ENCODE measurements around the gene RAD51AP1. TPM values are rescaled to one million over a fixed set of nuclear protein-coding genes. Genes with fewer than 3 reads are reported as not detected.

The RAD51AP1 gene
- total RNA-seq, 1 donor from 2014 or later, result 0.84 TPM

- TF ChIP-seq, protein P1, sequence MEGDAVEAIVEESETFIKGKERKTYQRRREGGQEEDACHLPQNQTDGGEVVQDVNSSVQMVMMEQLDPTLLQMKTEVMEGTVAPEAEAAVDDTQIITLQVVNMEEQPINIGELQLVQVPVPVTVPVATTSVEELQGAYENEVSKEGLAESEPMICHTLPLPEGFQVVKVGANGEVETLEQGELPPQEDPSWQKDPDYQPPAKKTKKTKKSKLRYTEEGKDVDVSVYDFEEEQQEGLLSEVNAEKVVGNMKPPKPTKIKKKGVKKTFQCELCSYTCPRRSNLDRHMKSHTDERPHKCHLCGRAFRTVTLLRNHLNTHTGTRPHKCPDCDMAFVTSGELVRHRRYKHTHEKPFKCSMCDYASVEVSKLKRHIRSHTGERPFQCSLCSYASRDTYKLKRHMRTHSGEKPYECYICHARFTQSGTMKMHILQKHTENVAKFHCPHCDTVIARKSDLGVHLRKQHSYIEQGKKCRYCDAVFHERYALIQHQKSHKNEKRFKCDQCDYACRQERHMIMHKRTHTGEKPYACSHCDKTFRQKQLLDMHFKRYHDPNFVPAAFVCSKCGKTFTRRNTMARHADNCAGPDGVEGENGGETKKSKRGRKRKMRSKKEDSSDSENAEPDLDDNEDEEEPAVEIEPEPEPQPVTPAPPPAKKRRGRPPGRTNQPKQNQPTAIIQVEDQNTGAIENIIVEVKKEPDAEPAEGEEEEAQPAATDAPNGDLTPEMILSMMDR (IDR thresholded peaks at IDR 0.05), result no peak
- peaks cover 8% of the 10 kb centered on the region for H3K36me3 ChIP-seq
- H3K27me3 ChIP-seq, result no peaks in the 10 kb centered on the region
- intact Hi-C loops (cut with DNase I), result no loop called here
- DNase-seq (no peak), ATAC-seq (no peak)
- peaks cover 16% of the 10 kb centered on the region for H3K4me1 ChIP-seq
- no peak overlapping the region for H3K27ac ChIP-seq
- H3K4me3 ChIP-seq, result peak overlapping the region; percentile 68
- H3K9me3 ChIP-seq, result no peaks in the 10 kb centered on the region
Observed at GRCh38 chr12:4539167-4539870, 629 bp downstream of the RAD51AP1 start.

DNA sequence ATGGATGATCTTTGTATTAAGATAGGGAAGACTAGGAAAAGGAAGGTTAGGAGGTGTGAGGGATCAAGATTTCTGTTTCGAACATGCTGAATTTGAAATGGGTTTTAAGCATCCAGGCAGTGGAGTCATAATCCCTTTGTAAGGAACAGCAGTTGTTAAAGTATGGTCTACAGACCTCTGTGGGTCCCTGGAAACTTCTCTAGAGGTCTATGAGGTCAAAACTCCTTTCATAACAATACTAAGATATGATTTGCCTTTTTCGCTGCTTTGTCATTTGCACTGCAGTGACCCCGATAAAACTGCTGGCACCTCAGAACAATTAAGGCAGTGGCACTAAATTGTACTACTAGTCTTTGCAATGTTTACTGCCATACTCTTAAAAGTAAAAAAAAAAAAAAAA, 1.5 kb downstream of the RAD51AP1 start:
- H3K4me1 ChIP-seq, result peaks cover 16% of the 10 kb centered on the region
- TF ChIP-seq, protein P1 (IDR thresholded peaks at IDR 0.05), result no peak
- no peak for DNase-seq
- intact Hi-C loops (cut with DNase I), result no loop called here
- H3K4me3 ChIP-seq, result no peak overlapping the region
- H3K36me3 ChIP-seq, result peaks cover 2% of the 10 kb centered on the region
- H3K27ac ChIP-seq, result no peak overlapping the region
- H3K9me3 ChIP-seq, result no peaks in the 10 kb centered on the region
- ATAC-seq, result no peak
- H3K27me3 ChIP-seq, result no peaks in the 10 kb centered on the region

DNA sequence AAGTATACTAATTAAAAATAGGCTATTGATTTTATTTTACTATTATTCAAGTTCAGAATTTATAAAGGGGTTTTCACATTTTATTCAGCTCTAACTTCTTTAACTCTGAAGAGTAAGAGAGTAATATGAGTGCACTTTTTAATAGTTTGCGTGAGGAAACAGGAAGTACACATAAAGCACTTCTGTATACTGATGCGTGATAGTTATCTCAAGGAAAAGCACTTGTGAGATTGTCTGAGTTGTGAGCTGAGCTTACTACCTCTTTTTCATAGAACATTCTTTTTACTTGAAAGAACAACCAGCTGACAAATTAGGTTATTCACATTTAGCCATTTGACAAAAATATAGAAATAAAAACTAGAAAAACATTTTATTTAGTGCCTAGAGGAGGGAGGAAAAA, 1.9 kb downstream of the RAD51AP1 start:
- no peaks in the 10 kb centered on the region for H3K9me3 ChIP-seq
- TF ChIP-seq, protein P1 (IDR thresholded peaks at IDR 0.05), result no peak
- intact Hi-C loops (cut with DNase I), result no loop called here
- peaks cover 16% of the 10 kb centered on the region for H3K4me1 ChIP-seq
- no peaks in the 10 kb centered on the region for H3K36me3 ChIP-seq
- H3K4me3 ChIP-seq, result no peak overlapping the region
- H3K27me3 ChIP-seq, result no peaks in the 10 kb centered on the region
- ATAC-seq (no peak), DNase-seq (no peak)
- no peak overlapping the region for H3K27ac ChIP-seq

- no peak for DNase-seq
- intact Hi-C loops (cut with DNase I), result no loop called here
- no peak for ATAC-seq
- Histone ChIP-seq H3K4me1 (no peaks in the 10 kb centered on the region), H3K9me3 (no peaks in the 10 kb centered on the region), H3K36me3 (no peaks in the 10 kb centered on the region), H3K4me3 (no peak overlapping the region), H3K27ac (no peak overlapping the region), H3K27me3 (no peaks in the 10 kb centered on the region)
- TF ChIP-seq, protein P1 (IDR thresholded peaks at IDR 0.05), result no peak
Observed at GRCh38 chr12:4545195-4545594, 6.5 kb downstream of the RAD51AP1 start.

DNA sequence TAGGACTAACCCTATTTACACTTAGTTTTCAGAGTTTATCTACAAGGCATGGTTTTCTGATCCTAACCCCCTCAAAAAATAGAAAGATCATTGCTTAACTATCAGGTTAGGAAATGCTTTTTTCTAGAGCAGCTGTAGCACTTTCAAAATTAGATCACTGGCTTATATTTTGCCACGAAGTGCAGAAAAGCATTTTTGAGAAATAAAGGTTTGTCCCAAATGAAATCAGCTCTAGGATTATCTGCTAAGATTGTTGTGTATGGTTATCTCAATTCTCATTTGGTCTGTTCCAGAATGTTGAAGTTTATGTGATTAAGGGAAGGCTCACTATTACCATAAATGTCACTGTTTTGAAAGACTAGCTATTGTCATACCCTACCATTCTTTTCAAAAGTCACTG, 13.5 kb downstream of the RAD51AP1 start:
- no peaks in the 10 kb centered on the region for H3K9me3 ChIP-seq
- no peaks in the 10 kb centered on the region for H3K4me1 ChIP-seq
- no peaks in the 10 kb centered on the region for H3K27me3 ChIP-seq
- no peak for ATAC-seq
- no peak overlapping the region for H3K27ac ChIP-seq
- TF ChIP-seq, protein P1 (IDR thresholded peaks at IDR 0.05), result no peak
- intact Hi-C loops (cut with DNase I), result no loop called here
- no peak for DNase-seq
- no peaks in the 10 kb centered on the region for H3K36me3 ChIP-seq
- no peak overlapping the region for H3K4me3 ChIP-seq

- DNase-seq, result no peak
- no peak overlapping the region for H3K27ac ChIP-seq
- no peak overlapping the region for H3K4me3 ChIP-seq
- TF ChIP-seq, protein P1 (IDR thresholded peaks at IDR 0.05), result no peak
- no peaks in the 10 kb centered on the region for H3K9me3 ChIP-seq
- intact Hi-C loops (cut with DNase I), result no loop called here
- H3K36me3 ChIP-seq, result no peaks in the 10 kb centered on the region
- H3K4me1 ChIP-seq, result no peaks in the 10 kb centered on the region
- H3K27me3 ChIP-seq, result no peaks in the 10 kb centered on the region
- no peak for ATAC-seq
Observed at GRCh38 chr12:4553943-4554342, 15.3 kb downstream of the RAD51AP1 start.

All from upper lobe of right lung (tissue), 1 donor.